Adrenal gland (tissue), 12 donors: ENCODE data around the gene AKR1A1. TPM values are rescaled to one million over a fixed set of nuclear protein-coding genes. Genes with fewer than 3 reads are reported as not detected.
"Not testable (repeated sequence)": the region's sequence is repeated elsewhere in the genome, so short reads cannot be mapped to it uniquely, and the experiment has no call there.

Source experiments
- DNase-seq, 7 donors: peaks; one replicate each; pipeline ENCODE4 v3.0.0-alpha.2; 2019 to 2020
- H3K27ac ChIP-seq, 5 donors: fragments of 200-600 bp; sonication (generic) in 4 of 5; 1 replicate in 3 of 5; 2 replicates in 2 of 5; pipeline versions ENCODE4 v1.5.1 to v1.8.0; 2016 to 2020; ENCODE audit warnings: mild to moderate bottlenecking in 1 of 5
- H3K27me3 ChIP-seq: fragments of 200-600 bp; 2 replicates; pipeline ENCODE4 v1.8.0; 2021
- H3K36me3 ChIP-seq, 2 donors: fragments of 200-600 bp; replicated peaks in 1 of 2; 1 replicate in 1 of 2; 2 replicates in 1 of 2; pipeline versions ENCODE4 v1.5.1 to v1.8.0; 2018 to 2022
- H3K4me1 ChIP-seq, 2 donors: fragments of 200-600 bp; replicated peaks in 1 of 2; 1 replicate in 1 of 2; 2 replicates in 1 of 2; pipeline versions ENCODE4 v1.5.1 to v1.8.0; 2018 to 2021
- H3K4me3 ChIP-seq, 4 donors: fragments of 200-600 bp; sonication (generic) in 3 of 4; one replicate each; pipeline ENCODE4 v1.5.1; 2016 to 2018
- H3K9me3 ChIP-seq, 3 donors: fragments of 200-600 bp; sonication (generic) in 1 of 3; replicated peaks in 1 of 3; 1 replicate in 2 of 3; 2 replicates in 1 of 3; pipeline versions ENCODE4 v1.5.1 to v1.8.0; 2016 to 2021
- CTCF ChIP-seq, 6 experiments: fragments of 450-650 bp in 4 of 6; fragments of 200-600 bp in 2 of 6; sonication (generic) in 1 of 6; IDR thresholded peaks; 1 replicate in 5 of 6; 2 replicates in 1 of 6; pipeline versions ENCODE4 v1.5.1 to v1.8.0; 2016 to 2021; ENCODE audit warnings: antibody characterized with exemption in 6 of 6, mild to moderate bottlenecking in 2 of 6, moderate library complexity in 1 of 6
- POLR2A ChIP-seq, 2 donors: fragments of 450-650 bp; IDR thresholded peaks; one replicate each; pipeline ENCODE4 v1.6.1; 2017; ENCODE audit warnings: antibody characterized with exemption in 2 of 2, mild to moderate bottlenecking in 2 of 2, moderate library complexity in 1 of 2
- WGBS, 4 donors: extraction: QIAGEN DNeasy Blood & Tissue Kit in 2 of 4; methylation state at CpG; one replicate each; pipeline versions ENCODE4 v1.1.5 to v1.1.7; 2013 to 2017; 5-methylcytosine and 5-hydroxymethylcytosine counted together
- intact Hi-C, 2 donors: fragments of 100-400 bp; cut with DNase I; formaldehyde crosslinking; loops; one replicate each; pipeline versions ENCODE4 v1.14.1 to v1.15.0; 2022 to 2023
- polyA plus RNA-seq, 3 donors: library from polyadenylated mRNA; stranded (reverse); fragments of 200-250 nt in 2 of 3; fragments of 350-450 nt in 1 of 3; fragmentation: Illumina TruSeq in 1 of 3; extraction: RNeasy Lipid Tissue Mini Kit (QIAGEN cat#74804) in 1 of 3; gene quantifications; one replicate each; pipeline ENCODE4 v1.2.3, GENCODE V29; 2013 to 2014
- total RNA-seq, 9 donors: library from RNA; depleted of rRNA in 4 of 9; stranded (reverse); fragments of >200 nt in 4 of 9; fragments of 120-200 nt in 1 of 9; fragmentation: NEBNext Ultra II Directional in 1 of 9; extraction: Animal tissue kit (Norgen Biotek cat#: 25700) in 1 of 9; gene quantifications; one replicate each; pipeline versions ENCODE4 v1.1.0 to v1.2.4, GENCODE V29; 2013 to 2023
- donor health status: healthy with polysubstance abuse.
- donor health status: Bipolar disorder and iron deficiency.
- donor health status: DM: yes; HTN: yes; CAD: no.
- donor health status: DM: no; HTN: no; CAD: no.
- donor health status: DM: no; HTN: no; CAD: no.
- donor health status: DM: yes; HTN: yes; CAD: no.

AKR1A1 gene
- total and polyA plus RNA-seq, 12 donors: 85.6 to 199 (median 119) TPM

- Histone ChIP-seq H3K27me3 (no peaks in the 10 kb centered on the region), H3K4me3 (peak within 1 kb of the TSS; percentile 80 to 99 (median 96)), H3K4me1 (peaks cover 5 to 13% of the 10 kb centered on the region in 2 donors), H3K36me3 (peaks cover 0 to 14% of the 10 kb centered on the region in 2 donors), H3K9me3 (no peaks in the 10 kb centered on the region), H3K27ac (peak within 1 kb of the TSS; percentile 62 to 96 (median 93))
- TF ChIP-seq CTCF (IDR thresholded peaks at IDR 0.05): peak in 5 of 6 experiments; percentile 3 to 35 (median 14)
- TF ChIP-seq POLR2A (IDR thresholded peaks at IDR 0.05): peak; percentile 99 to 100
- WGBS, 4 donors: 0 to 1% (median 1%) methylated on average over 9 to 72 of the region's 72 CpGs
- DNase-seq: peak; percentile 95 to 98 (median 97)
- intact Hi-C loops: no loop called here
These were observed 29.0 kb upstream of the AKR1A1 start, which contains the start of gene PRDX1 for GRCh38 chr1:45521413-45522323. TSS of gene PRDX1 (minus strand) at chr1:45521884. CDS start at chr1:45519043, 2,841 bp downstream.

DNA sequence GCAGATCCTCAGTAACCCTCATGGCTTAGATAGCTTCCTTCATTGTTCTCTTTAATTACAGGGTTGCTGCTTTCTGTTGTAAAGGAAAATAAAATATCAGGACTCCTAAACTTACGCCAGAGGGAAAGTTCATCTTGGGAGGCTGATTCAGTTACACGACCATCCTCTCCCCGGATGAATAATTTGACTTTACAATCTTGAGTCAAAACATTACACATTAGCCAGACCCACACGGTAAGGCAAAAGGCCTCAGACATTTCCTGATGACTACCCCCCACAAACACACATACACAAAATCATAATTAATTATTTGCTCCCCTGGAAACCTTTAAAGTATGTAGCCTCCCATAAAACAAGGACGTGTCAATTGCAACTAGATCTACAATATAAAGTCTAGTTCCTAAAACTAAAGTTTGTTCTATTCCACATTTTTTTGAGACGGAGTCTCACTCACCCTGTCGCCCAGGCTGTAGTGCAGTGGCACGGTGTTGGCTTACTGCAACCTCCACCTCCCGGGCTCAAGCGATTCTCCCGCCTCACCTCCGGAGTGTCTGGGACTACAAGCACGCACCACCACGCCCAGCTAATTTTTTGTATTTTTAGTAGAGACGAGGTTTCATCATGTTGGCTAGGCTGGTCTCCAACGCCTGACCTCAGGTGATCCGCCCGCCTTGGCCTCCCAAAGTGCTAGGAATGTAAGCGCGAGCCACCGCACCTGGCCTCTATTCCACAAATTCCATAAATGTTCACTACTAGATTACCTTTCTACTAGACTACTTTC, 28.1 kb upstream of the AKR1A1 start:
- Histone ChIP-seq H3K4me1 (peaks cover 5 to 13% of the 10 kb centered on the region in 2 donors), H3K27me3 (no peaks in the 10 kb centered on the region), H3K4me3 (peak overlapping the region in 2 of 4 donors; percentile 99), H3K27ac (peak overlapping the region; percentile 62 to 96 (median 93)), H3K9me3 (no peaks in the 10 kb centered on the region), H3K36me3 (peaks cover 0 to 6% of the 10 kb centered on the region in 2 donors)
- no peak for DNase-seq
- 82 to 84% (median 82%) methylated on average over 20 to 21 of the region's 21 CpGs for WGBS, 4 donors
- intact Hi-C loops: no loop called here
- TF ChIP-seq CTCF (IDR thresholded peaks at IDR 0.05) (no peak), POLR2A (IDR thresholded peaks at IDR 0.05) (no peak)

GRCh38 chr1:45523516-45523915, 27.1 kb upstream of the AKR1A1 start:
- H3K36me3 ChIP-seq, H3K27me3 ChIP-seq, H3K9me3 ChIP-seq, H3K4me3 ChIP-seq, intact Hi-C loops, H3K27ac ChIP-seq, DNase-seq: not testable (repeated sequence)
- WGBS, 4 donors: 67 to 80% (median 72%) methylated on average over 2 of the region's 2 CpGs
- H3K4me1 ChIP-seq: peaks cover 5 to 12% of the 10 kb centered on the region in 2 donors

GRCh38 chr1:45523975-45524374, 26.7 kb upstream of the AKR1A1 start:
- H3K27me3 ChIP-seq, H3K27ac ChIP-seq, H3K4me3 ChIP-seq, H3K9me3 ChIP-seq, DNase-seq, H3K4me1 ChIP-seq, H3K36me3 ChIP-seq, intact Hi-C loops: not testable (repeated sequence)
- WGBS, 4 donors: 87 to 92% (median 90%) methylated on average over 10 of the region's 10 CpGs

GRCh38 chr1:45526135-45526644, 24.4 kb upstream of the AKR1A1 start:
- Histone ChIP-seq H3K27me3 (no peaks in the 10 kb centered on the region), H3K9me3 (no peaks in the 10 kb centered on the region), H3K4me1 (no peaks in the 10 kb centered on the region), H3K36me3 (no peaks in the 10 kb centered on the region), H3K4me3 (no peak overlapping the region), H3K27ac (no peak overlapping the region)
- WGBS, 4 donors: 86 to 100% (median 93%) methylated on average over 1 of the region's 1 CpG
- intact Hi-C loops: no loop called here
- no peak for TF ChIP-seq POLR2A (IDR thresholded peaks at IDR 0.05)
- no peak for TF ChIP-seq CTCF (IDR thresholded peaks at IDR 0.05)
- DNase-seq: no peak
